ENCODE results near the gene CCDC7. TPM values are rescaled to one million over a fixed set of nuclear protein-coding genes. Genes with fewer than 3 reads are reported as not detected.
"Not testable (repeated sequence)": the region's sequence is repeated elsewhere in the genome, so short reads cannot be mapped to it uniquely, and the experiment has no call there.

The CCDC7 gene
- total and polyA plus RNA-seq, 2 experiments from 2014 or later = 0.83 to 1.6 TPM

DNA sequence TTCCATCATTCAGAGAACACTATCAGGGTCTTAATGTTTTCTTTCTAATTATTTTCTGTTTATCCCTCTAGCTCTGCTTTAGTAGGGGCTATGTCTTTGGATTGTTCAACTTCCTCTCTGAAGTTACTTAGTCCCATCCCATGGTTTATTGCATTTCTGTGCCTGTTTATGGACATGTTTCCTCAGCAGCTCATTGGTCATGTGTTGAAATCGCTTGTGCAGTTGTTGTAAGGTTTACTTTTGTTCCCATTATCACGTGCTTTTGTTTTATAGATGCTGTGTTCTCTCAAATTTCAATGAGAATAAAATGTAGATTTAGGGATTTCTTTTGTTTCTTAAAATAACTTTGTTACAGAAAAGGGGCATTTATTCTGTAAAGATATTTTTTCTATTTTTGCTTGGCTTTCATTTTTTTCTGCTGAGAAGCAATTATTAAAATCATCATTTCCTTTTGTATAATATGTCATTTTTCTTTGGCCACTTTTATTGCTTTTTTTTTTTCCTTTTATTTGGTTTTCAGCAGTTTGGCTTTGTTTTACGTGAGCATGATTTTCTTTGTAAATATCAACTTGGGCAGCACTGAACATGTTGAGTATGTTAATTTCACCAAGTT lies 110.9 kb downstream of the CCDC7 start:
- H3K9me2 ChIP-seq (ENCODE audit: insufficient read depth) = no peaks in the 10 kb centered on the region
- TF ChIP-seq STAT1 (IDR thresholded peaks at IDR 0.05; ENCODE audit: unreplicated experiment) (no peak), ZNF331 (CRISPR knock-in tag; IDR thresholded peaks at IDR 0.05; ENCODE audit: low read depth) (no peak), POLR2AphosphoS5 (IDR thresholded peaks at IDR 0.05; ENCODE audit: low read depth) (no peak), ZNF462 (CRISPR knock-in tag; IDR thresholded peaks at IDR 0.05) (no peak), CTCF (conservative IDR thresholded peaks at IDR 0.05; ENCODE audit: low read depth in 2 of 2) (no peak)
- no peaks in the 10 kb centered on the region for H3K79me2 ChIP-seq (replicated peaks; ENCODE audit: insufficient read depth)
- no peak overlapping the region for H3K4me2 ChIP-seq
- no peaks in the 10 kb centered on the region for H3K4me1 Mint-ChIP-seq
- no peak overlapping the region for H3K4me3 Mint-ChIP-seq
- H3K27ac Mint-ChIP-seq = no peak overlapping the region
- no peaks in the 10 kb centered on the region for H3K27me3 ChIP-seq (ENCODE audit: insufficient read depth)
- H3F3A ChIP-seq (replicated peaks; ENCODE audit: low read depth) = no peaks in the 10 kb centered on the region
- H3K27ac ChIP-seq (ENCODE audit: low read depth) = no peak overlapping the region
- DNase-seq (ENCODE audit: low spot score) (no peak), ATAC-seq (no peak)
- H3K9me3 Mint-ChIP-seq = peaks cover 40% of the 10 kb centered on the region
- H3K4me1 ChIP-seq (ENCODE audit: insufficient read depth) = no peaks in the 10 kb centered on the region
- peaks cover 4% of the 10 kb centered on the region; the same call in 1 of the 2 replicates for H3K36me3 ChIP-seq (ENCODE audit: insufficient read depth)
- H4K20me1 ChIP-seq (replicated peaks; ENCODE audit: insufficient read depth) = no peaks in the 10 kb centered on the region
- peaks cover 9% of the 10 kb centered on the region for H3K36me3 Mint-ChIP-seq (ENCODE audit: low read depth)
- no peak overlapping the region for H3K4me3 ChIP-seq
- no peak overlapping the region for H2AFZ ChIP-seq
- H3K27me3 Mint-ChIP-seq (ENCODE audit: insufficient read depth, low read depth, poor library complexity) = peaks cover 4% of the 10 kb centered on the region

DNA sequence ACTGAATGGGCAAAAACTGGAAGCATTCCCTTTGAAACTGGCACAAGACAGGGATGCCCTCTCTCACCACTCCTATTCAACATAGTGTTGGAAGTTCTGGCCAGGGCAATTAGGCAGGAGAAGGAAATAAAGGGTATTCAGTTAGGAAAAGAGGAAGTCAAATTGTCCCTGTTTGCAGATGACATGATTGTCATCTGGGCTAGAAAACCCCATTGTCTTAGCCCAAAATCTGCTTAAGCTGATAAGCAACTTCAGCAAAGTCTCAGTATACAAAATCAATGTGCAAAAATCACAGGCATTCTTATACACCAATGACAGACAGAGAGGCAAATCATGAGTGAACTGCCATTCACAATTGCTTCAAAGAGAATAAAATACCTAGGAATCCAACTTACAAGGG lies 116.8 kb downstream of the CCDC7 start:
- not testable (repeated sequence) for H3F3A ChIP-seq (replicated peaks; ENCODE audit: low read depth); H3K27ac ChIP-seq (ENCODE audit: low read depth); H3K4me3 ChIP-seq; ATAC-seq; H3K27me3 Mint-ChIP-seq (ENCODE audit: insufficient read depth, low read depth, poor library complexity); DNase-seq (ENCODE audit: low spot score); H3K9me2 ChIP-seq (ENCODE audit: insufficient read depth); H3K4me3 Mint-ChIP-seq; H4K20me1 ChIP-seq (replicated peaks; ENCODE audit: insufficient read depth); H3K4me1 ChIP-seq (ENCODE audit: insufficient read depth); H3K79me2 ChIP-seq (replicated peaks; ENCODE audit: insufficient read depth); H3K27ac Mint-ChIP-seq; H3K36me3 ChIP-seq (ENCODE audit: insufficient read depth); H3K4me1 Mint-ChIP-seq; H3K4me2 ChIP-seq; H3K36me3 Mint-ChIP-seq (ENCODE audit: low read depth); H2AFZ ChIP-seq; H3K27me3 ChIP-seq (ENCODE audit: insufficient read depth)
- H3K9me3 Mint-ChIP-seq = peaks cover 33% of the 10 kb centered on the region

All from GM23338 (cell line).